C4-2B (cell line): ENCODE measurements around the gene HOPX.
"Not testable (repeated sequence)": the region's sequence is repeated elsewhere in the genome, so short reads cannot be mapped to it uniquely, and the experiment has no call there.

ENCODE experiments used
- H3K27ac ChIP-seq: fragments of 450-650 bp; 2 replicates; pipeline ENCODE4 v1.5.1; 2017
- ZFX ChIP-seq: fragments of 450-650 bp; IDR thresholded peaks from 2 replicates; pipeline ENCODE4 v1.6.1; 2017
- TF ChIP-seq, protein P1 (sequence below): fragments of 450-650 bp; conservative IDR thresholded peaks from 2 replicates; pipeline ENCODE4 v1.5.1; 2017; ENCODE audit warnings: mild to moderate bottlenecking

HOPX gene, protein sequence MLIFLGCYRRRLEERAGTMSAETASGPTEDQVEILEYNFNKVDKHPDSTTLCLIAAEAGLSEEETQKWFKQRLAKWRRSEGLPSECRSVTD

DNA sequence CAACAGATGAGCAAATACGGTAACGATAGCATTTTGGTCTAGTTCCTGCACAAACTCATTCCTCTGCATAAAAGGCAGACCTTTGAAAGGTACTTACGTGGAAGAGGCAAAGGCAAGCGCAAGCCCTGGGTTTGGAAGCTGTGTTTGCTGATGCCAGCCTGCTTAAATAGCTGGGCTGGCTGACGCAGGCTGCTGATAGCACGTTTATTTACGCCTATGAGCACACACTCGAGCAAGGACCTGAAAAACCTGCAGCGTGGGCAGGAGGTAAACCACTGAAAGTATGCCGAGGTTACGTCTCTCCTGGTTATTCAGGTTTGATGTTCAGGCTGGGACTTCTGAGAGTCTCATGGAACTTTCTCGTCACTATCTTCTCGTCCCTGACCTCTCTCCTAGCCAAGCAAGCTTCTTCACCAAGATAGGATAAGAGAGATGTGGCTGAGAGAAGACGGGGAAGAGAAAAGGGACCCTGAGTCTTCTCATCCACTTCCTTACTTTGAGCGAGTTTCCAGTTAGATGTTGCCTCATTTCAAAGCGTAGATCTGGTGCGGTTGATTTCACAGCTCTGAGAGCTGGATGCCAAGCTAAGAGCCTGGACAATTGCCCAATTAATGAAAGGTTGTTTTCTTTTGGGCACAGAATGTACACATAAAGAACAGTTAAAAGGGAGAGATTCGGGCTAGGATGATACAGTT, at the start of gene HOPX:
Gene HOPX, minus strand, starts transcription at position 139 of the 695 bp plus-strand sequence. CDS start 23,480 bp downstream, outside the sequence.
- TF ChIP-seq, protein P1, sequence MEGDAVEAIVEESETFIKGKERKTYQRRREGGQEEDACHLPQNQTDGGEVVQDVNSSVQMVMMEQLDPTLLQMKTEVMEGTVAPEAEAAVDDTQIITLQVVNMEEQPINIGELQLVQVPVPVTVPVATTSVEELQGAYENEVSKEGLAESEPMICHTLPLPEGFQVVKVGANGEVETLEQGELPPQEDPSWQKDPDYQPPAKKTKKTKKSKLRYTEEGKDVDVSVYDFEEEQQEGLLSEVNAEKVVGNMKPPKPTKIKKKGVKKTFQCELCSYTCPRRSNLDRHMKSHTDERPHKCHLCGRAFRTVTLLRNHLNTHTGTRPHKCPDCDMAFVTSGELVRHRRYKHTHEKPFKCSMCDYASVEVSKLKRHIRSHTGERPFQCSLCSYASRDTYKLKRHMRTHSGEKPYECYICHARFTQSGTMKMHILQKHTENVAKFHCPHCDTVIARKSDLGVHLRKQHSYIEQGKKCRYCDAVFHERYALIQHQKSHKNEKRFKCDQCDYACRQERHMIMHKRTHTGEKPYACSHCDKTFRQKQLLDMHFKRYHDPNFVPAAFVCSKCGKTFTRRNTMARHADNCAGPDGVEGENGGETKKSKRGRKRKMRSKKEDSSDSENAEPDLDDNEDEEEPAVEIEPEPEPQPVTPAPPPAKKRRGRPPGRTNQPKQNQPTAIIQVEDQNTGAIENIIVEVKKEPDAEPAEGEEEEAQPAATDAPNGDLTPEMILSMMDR: no peak
- no peak for TF ChIP-seq ZFX
- peak within 1 kb of the TSS; percentile 58 for H3K27ac ChIP-seq

DNA sequence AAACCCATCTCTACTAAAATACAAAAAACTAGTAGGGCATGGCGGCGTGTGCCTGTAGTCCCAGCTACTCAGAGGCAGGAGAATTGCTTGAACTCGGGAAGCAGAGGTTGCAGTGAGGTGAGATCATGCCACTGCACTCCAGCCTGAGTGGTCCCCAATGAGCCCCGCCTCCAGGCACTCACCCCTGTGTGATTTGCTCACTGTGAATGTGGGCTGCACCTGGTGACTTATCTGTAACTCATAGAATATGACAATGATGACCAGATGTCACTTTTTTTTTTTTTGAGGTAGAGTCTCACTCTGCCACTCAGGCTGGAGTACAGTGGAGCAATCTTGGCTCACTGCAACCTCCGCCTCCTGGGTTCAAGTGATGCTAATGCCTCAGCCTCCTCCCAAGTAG, 49.0 kb upstream of the HOPX start:
- no peak overlapping the region; the same call in 1 of the 2 replicates for H3K27ac ChIP-seq
- TF ChIP-seq, protein P1: no peak
- no peak for TF ChIP-seq ZFX

DNA sequence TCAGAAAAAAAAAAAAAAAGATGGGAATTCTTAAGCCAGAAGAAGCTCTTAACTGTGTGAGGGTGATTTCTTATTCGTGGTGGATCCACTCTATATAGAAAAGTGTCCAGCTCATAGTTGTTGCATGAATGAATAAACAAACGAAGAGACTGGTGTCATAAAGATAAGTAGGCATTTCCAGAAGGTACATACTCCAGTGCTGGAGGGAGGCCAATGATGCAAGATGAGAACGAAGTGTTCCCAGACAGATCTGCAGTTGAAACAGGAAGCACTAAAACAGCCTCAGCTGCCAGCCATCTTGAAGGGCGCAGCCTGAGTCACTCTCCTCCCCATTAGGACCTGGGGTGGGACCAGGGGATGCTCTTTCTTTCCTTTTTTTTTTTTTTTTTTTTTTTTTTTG, 47.4 kb upstream of the HOPX start:
- TF ChIP-seq ZFX: no peak
- TF ChIP-seq, protein P1: no peak
- peak overlapping the region; percentile 73 for H3K27ac ChIP-seq

DNA sequence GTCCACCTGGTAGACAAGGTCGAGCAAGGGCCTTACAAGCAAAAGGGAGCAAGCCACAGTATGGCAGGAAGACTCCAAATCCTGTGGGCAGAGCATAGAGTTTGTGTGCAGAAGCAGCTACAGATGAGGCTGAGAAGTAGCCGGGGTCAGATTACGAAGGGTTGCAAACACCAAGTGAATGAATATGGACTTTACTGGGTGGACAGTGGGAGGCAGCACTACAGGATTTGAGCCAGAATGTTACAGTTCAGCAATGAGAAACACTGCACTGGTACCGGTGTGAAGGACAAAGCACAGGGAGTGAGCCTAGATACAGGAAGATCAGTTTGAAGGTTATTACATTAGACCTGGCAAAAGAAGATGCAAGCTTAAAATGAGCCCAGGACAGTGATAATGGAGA, 46.1 kb upstream of the HOPX start:
- no peak for TF ChIP-seq ZFX
- TF ChIP-seq, protein P1: no peak

DNA sequence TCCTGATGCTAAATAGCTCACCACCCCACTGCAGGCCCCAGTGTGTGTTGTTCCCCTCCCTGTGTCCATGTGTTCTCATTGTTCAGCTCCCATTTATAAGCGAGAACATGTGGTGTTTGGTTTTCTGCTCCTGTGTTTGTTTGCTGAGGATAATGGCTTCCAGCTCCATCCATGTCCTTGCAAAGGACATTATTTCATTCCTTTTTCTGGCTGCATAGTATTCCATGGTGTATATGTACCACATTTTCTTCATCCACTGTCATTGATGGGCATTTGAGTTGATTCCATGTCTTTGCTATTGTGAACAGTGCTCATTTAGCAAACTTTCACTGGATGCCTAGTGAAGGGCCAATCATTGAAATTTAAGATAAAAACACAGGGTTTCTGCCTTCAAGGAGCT, 45.5 kb upstream of the HOPX start:
- H3K27ac ChIP-seq: not testable (repeated sequence)

More for the DNA sequence above, 46.1 kb upstream of the HOPX start:
- H3K27ac ChIP-seq: no peak overlapping the region

GRCh38 chr4:56723659-56724230, 42.6 kb upstream of the HOPX start:
- no peak overlapping the region for H3K27ac ChIP-seq
- TF ChIP-seq, protein P1: no peak
- no peak for TF ChIP-seq ZFX

DNA sequence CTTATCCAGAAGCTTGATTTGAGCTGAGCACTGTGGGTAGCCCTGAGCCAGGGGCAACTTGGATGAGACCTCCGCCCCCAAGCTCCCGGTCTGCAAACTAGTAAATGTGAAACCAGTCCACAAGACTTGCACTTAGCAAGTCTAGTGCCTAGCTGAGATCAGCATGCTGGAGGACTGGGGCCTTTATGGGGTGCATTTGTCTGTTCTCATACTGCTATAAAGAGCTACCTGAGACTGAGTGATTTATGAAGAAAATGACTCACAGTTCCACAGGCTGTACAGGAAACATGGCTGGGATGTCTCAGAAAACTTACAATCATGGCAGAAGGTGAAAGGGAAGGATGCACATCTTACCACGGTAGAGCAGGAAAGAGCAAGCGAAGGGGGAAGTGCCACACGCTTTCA, 42.1 kb upstream of the HOPX start:
- TF ChIP-seq, protein P1: no peak
- no peak for TF ChIP-seq ZFX
- H3K27ac ChIP-seq: no peak overlapping the region
